ENCODE measurements around the gene TRIM65.

TRIM65 gene

DNA sequence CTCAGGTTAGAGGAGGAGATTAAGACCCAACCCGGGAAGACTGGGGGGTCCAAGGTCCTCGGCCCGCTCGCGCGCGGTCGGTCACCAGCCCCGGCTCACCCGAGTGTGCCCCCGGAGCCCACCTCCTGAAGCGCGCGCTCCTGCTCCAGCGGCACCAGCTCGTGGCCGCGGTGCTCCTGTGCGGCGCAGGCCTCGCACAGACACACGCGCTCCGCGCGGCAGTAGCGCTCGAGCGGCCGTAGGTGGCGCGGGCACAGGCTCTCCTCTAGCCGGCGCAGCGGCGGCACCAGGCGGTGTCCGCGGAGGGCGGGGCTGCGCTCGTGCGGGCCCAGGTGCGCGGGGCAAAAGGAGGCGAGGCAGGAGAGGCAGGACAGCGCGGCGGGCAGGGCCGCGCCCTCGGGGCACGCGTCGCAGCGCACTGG, 19.0 kb downstream of the TRIM65 start:
- Histone ChIP-seq H3K4me1 (ENCODE audit: control insufficient read depth, low read length) (peaks cover 40% of the 10 kb centered on the region), H3K36me3 (ENCODE audit: control insufficient read depth, low read length) (peaks cover 10% of the 10 kb centered on the region), H3K9me2 (replicated peaks; ENCODE audit: control insufficient read depth, low read length) (no peaks in the 10 kb centered on the region), H3K4me3 (ENCODE audit: low read length) (peak overlapping the region; percentile 75), H3K27ac (ENCODE audit: low read depth, low read length) (peak overlapping the region; percentile 80), H3F3A (ENCODE audit: control insufficient read depth, insufficient read depth) (0 out of 2 replicates have a peak, but pooled peaks cover 6% of the 10 kb centered on the region), H3K9me3 (ENCODE audit: control insufficient read depth, insufficient read depth, low read length) (no peaks in the 10 kb centered on the region), H3K79me2 (ENCODE audit: control insufficient read depth, low read length) (peaks cover 15% of the 10 kb centered on the region), H4K20me1 (ENCODE audit: control insufficient read depth, insufficient read depth, low read depth, low read length) (no peaks in the 10 kb centered on the region), H3K4me2 (ENCODE audit: low read length) (peak overlapping the region; percentile 98), H3K27me3 (ENCODE audit: control insufficient read depth, low read length) (peaks cover 11% of the 10 kb centered on the region)
- no peak for TF ChIP-seq EZH2phosphoT487 (IDR thresholded peaks at IDR 0.05; ENCODE audit: borderline replicate concordance, low read length)
- TF ChIP-seq, protein P1, sequence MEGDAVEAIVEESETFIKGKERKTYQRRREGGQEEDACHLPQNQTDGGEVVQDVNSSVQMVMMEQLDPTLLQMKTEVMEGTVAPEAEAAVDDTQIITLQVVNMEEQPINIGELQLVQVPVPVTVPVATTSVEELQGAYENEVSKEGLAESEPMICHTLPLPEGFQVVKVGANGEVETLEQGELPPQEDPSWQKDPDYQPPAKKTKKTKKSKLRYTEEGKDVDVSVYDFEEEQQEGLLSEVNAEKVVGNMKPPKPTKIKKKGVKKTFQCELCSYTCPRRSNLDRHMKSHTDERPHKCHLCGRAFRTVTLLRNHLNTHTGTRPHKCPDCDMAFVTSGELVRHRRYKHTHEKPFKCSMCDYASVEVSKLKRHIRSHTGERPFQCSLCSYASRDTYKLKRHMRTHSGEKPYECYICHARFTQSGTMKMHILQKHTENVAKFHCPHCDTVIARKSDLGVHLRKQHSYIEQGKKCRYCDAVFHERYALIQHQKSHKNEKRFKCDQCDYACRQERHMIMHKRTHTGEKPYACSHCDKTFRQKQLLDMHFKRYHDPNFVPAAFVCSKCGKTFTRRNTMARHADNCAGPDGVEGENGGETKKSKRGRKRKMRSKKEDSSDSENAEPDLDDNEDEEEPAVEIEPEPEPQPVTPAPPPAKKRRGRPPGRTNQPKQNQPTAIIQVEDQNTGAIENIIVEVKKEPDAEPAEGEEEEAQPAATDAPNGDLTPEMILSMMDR (IDR thresholded peaks at IDR 0.05; ENCODE audit: low read depth, low read length, poor library complexity, severe bottlenecking) = peak; percentile 41

DNA sequence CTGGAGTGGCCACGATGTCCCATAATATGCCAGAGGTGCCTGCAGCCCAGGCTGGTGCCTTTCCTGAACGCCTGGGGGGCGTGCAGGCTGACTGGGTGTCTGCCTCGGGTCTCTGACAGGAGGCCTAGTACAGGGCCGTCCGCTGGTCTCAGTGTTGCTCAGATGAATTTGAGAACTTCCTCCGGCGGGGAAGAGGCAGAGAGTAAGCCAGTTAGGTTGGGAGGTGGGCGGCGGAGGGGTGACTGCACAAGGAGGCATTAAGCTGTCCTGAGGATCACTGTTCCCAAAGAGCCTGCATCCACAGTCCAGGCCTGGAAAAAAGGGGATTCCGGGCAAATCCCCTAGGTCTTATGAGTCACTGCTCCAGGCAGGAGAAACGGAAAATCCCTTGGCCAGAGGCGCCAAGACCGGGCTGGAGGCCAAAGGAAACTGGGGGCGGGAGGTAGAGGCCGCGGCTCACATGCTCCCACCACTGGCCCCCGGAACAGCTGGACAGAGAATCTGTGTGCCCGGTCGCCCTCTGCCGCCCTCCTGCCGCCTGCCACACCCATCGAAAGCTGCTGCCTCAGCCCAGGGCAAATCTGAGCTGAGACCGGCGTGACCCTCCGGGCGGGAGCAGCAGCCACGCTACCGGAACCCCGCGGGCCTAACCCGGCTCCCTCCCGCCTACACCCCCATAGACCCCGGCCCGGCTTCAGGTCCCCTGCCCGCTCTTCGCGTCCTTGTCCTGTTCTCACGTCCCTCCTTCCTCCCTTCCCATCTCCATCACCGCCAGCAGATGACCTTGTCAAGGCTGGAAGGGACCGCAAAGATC, 19.6 kb downstream of the TRIM65 start:
- H3K4me1 ChIP-seq (ENCODE audit: control insufficient read depth, low read length) = peaks cover 40% of the 10 kb centered on the region
- no peaks in the 10 kb centered on the region for H3K9me2 ChIP-seq (replicated peaks; ENCODE audit: control insufficient read depth, low read length)
- no peaks in the 10 kb centered on the region for H3K9me3 ChIP-seq (ENCODE audit: control insufficient read depth, insufficient read depth, low read length)
- TF ChIP-seq, protein P1 (IDR thresholded peaks at IDR 0.05; ENCODE audit: low read depth, low read length, poor library complexity, severe bottlenecking) = no peak
- TF ChIP-seq EZH2phosphoT487 (IDR thresholded peaks at IDR 0.05; ENCODE audit: borderline replicate concordance, low read length) = no peak
- H3K27ac ChIP-seq (ENCODE audit: low read depth, low read length) = peak overlapping the region; percentile 80
- 0 out of 2 replicates have a peak, but pooled peaks cover 6% of the 10 kb centered on the region for H3F3A ChIP-seq (ENCODE audit: control insufficient read depth, insufficient read depth)
- H3K27me3 ChIP-seq (ENCODE audit: control insufficient read depth, low read length) = peaks cover 11% of the 10 kb centered on the region
- peaks cover 10% of the 10 kb centered on the region for H3K36me3 ChIP-seq (ENCODE audit: control insufficient read depth, low read length)
- H3K79me2 ChIP-seq (ENCODE audit: control insufficient read depth, low read length) = peaks cover 15% of the 10 kb centered on the region
- H4K20me1 ChIP-seq (ENCODE audit: control insufficient read depth, insufficient read depth, low read depth, low read length) = no peaks in the 10 kb centered on the region
- peak overlapping the region; percentile 75 for H3K4me3 ChIP-seq (ENCODE audit: low read length)
- H3K4me2 ChIP-seq (ENCODE audit: low read length) = peak overlapping the region; percentile 98

DNA sequence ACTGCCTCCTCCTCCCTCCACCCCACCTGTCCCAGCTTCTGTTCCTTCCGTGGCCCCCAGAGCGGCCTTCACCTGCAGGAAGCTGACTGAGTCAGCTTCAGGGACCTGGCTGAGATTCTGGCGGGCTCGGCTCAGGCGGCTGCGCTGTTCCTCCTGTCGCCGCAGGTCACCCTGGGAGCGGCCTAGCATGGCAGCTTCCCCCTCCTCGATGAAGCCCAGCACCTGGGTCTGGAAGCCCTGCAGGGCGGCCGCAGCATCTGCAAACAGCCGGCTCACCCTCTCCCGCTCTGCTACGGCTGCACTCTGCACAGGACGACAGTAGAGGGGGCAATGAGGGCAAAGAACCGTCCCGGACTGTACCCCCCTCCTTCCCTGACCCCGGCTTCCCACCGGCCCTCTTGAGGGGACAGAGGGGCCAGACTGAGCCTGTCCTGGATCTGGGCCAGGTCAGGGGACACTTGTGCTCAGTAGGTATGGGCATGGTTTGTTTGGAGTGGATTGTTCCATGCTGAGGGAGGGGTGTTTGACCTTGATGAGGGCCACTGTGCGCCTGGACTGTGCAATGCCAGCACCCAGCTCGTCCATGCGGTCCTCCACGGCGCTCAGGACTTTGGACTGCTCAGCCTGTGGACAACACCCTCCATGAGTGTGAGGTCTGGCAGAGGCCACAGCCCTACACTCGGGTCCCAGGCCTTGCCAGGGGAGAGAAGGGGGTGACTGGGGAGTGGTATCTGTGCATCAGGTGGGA, 20.4 kb downstream of the TRIM65 start:
- 0 out of 2 replicates have a peak, but pooled peaks cover 6% of the 10 kb centered on the region for H3F3A ChIP-seq (ENCODE audit: control insufficient read depth, insufficient read depth)
- H3K9me3 ChIP-seq (ENCODE audit: control insufficient read depth, insufficient read depth, low read length) = no peaks in the 10 kb centered on the region
- peaks cover 9% of the 10 kb centered on the region for H3K27me3 ChIP-seq (ENCODE audit: control insufficient read depth, low read length)
- no peaks in the 10 kb centered on the region for H4K20me1 ChIP-seq (ENCODE audit: control insufficient read depth, insufficient read depth, low read depth, low read length)
- peak overlapping the region; percentile 75 for H3K4me3 ChIP-seq (ENCODE audit: low read length)
- peak overlapping the region; percentile 80 for H3K27ac ChIP-seq (ENCODE audit: low read depth, low read length)
- H3K36me3 ChIP-seq (ENCODE audit: control insufficient read depth, low read length) = peaks cover 10% of the 10 kb centered on the region
- peak overlapping the region; percentile 98 for H3K4me2 ChIP-seq (ENCODE audit: low read length)
- peaks cover 15% of the 10 kb centered on the region for H3K79me2 ChIP-seq (ENCODE audit: control insufficient read depth, low read length)
- H3K9me2 ChIP-seq (replicated peaks; ENCODE audit: control insufficient read depth, low read length) = no peaks in the 10 kb centered on the region
- no peak for TF ChIP-seq EZH2phosphoT487 (IDR thresholded peaks at IDR 0.05; ENCODE audit: borderline replicate concordance, low read length)
- TF ChIP-seq, protein P1 (IDR thresholded peaks at IDR 0.05; ENCODE audit: low read depth, low read length, poor library complexity, severe bottlenecking) = peak; percentile 74
- H3K4me1 ChIP-seq (ENCODE audit: control insufficient read depth, low read length) = peaks cover 40% of the 10 kb centered on the region

Data from DOHH2 (cell line).